Hepatocyte (in vitro differentiated cells): ENCODE measurements around the gene SNX5. TPM values are rescaled to one million over a fixed set of nuclear protein-coding genes. Genes with fewer than 3 reads are reported as not detected.
A peak's percentile ranks its signal among the peaks of the same experiment; 100 is the strongest.

Experiments
- DNase-seq: peaks from one replicate; pipeline ENCODE4 v3.0.0-alpha.2; 2016; ENCODE audit warnings: low spot score
- H2AFZ ChIP-seq: fragments of 200-600 bp; sonication (generic); 2 replicates; pipeline ENCODE4 v1.6.0; 2016; ENCODE audit warnings: antibody characterized with exemption, mild to moderate bottlenecking
- H3K27ac ChIP-seq: fragments of 200-600 bp; sonication (generic); 2 replicates; pipeline ENCODE4 v1.5.1; 2016; ENCODE audit warnings: mild to moderate bottlenecking
- H3K27me3 ChIP-seq: fragments of 200-600 bp; sonication (generic); 2 replicates; pipeline ENCODE4 v1.6.1; 2016
- H3K36me3 ChIP-seq: fragments of 200-600 bp; sonication (generic); replicated peaks from 2 replicates; pipeline ENCODE4 v1.5.1; 2016; ENCODE audit warnings: low read depth; ENCODE audit not compliant: insufficient read depth
- H3K4me1 ChIP-seq: fragments of 200-600 bp; sonication (generic); 2 replicates; pipeline ENCODE4 v1.5.1; 2016; ENCODE audit warnings: mild to moderate bottlenecking, moderate library complexity; ENCODE audit not compliant: insufficient read depth
- H3K4me2 ChIP-seq: fragments of 200-600 bp; sonication (generic); 2 replicates; pipeline ENCODE4 v1.6.0; 2016
- H3K4me3 ChIP-seq: fragments of 200-600 bp; sonication (generic); 2 replicates; pipeline ENCODE4 v1.5.1; 2016; ENCODE audit warnings: mild to moderate bottlenecking
- H3K79me2 ChIP-seq: fragments of 200-600 bp; sonication (generic); 2 replicates; pipeline ENCODE4 v1.6.0; 2017; ENCODE audit warnings: mild to moderate bottlenecking
- H3K9me2 ChIP-seq: fragments of 200-600 bp; sonication (generic); replicated peaks from 2 replicates; pipeline ENCODE4 v1.6.0; 2017; ENCODE audit warnings: mild to moderate bottlenecking; ENCODE audit not compliant: insufficient read depth
- H3K9me3 ChIP-seq: fragments of 200-600 bp; sonication (generic); 2 replicates; pipeline ENCODE4 v1.5.1; 2016; ENCODE audit warnings: low read depth, mild to moderate bottlenecking
- H4K20me1 ChIP-seq: fragments of 200-600 bp; sonication (generic); 2 replicates; pipeline ENCODE4 v1.6.0; 2016; ENCODE audit warnings: mild to moderate bottlenecking; ENCODE audit not compliant: insufficient read depth, poor library complexity, severe bottlenecking
- EZH2 ChIP-seq: fragments of 200-600 bp; sonication (generic); IDR thresholded peaks from 2 replicates; pipeline ENCODE4 v1.6.1; 2016; ENCODE audit warnings: antibody characterized with exemption, mild to moderate bottlenecking, borderline replicate concordance
- EZH2phosphoT487 ChIP-seq: fragments of 200-600 bp; sonication (generic); IDR thresholded peaks from one replicate; pipeline ENCODE4 v1.6.1; 2018; ENCODE audit warnings: antibody characterized with exemption, mild to moderate bottlenecking, low read depth, moderate library complexity; ENCODE audit not compliant: unreplicated experiment, severe bottlenecking
- WGBS: methylation state at CpG from one replicate; pipeline ENCODE4 v1.1.6; 2016; ENCODE audit warnings: low lambda C conversion rate; ENCODE audit errors: missing lambda C conversion rate; 5-methylcytosine and 5-hydroxymethylcytosine counted together
- polyA plus RNA-seq: library from polyadenylated mRNA; unstranded; fragments of >200 nt; fragmentation: Nextera tagmentation; extraction: Ambion mirVana; gene quantifications from 2 replicates; pipeline ENCODE4 v1.2.1, GENCODE V29; 2016
- total RNA-seq: library from RNA; depleted of rRNA; stranded (reverse); fragments of >200 nt; gene quantifications from 2 replicates; pipeline ENCODE4 v1.2.3, GENCODE V29; 2014
- TF ChIP-seq, protein P1 (sequence below): fragments of 200-600 bp; sonication (generic); IDR thresholded peaks from 2 replicates; pipeline ENCODE4 v1.5.1; 2016; ENCODE audit warnings: antibody characterized with exemption, mild to moderate bottlenecking; ENCODE audit not compliant: poor library complexity

The SNX5 gene
- total and polyA plus RNA-seq, 2 experiments from 2014 or later, result 74.9 to 190 TPM

DNA sequence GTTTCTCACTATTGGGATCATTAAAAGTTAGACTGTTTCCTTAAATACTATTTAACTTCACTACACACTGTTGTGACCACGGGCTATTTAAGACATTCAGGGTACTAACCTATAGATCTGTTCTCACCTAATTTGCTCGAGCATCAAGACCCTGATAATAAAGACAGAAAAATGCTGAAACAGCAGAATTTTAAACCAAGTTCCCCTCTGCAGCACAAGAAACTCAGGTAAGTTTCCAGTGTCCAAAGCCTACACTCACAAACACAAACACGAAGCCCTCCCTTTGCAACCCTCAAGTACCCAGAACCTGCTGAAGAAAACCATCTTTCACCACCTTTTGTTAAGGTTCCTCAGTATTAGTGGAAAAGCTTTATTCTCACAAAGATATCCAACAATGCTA, 4.0 kb downstream of the SNX5 start:
- H4K20me1 ChIP-seq, result peaks cover 58% of the 10 kb centered on the region

DNA sequence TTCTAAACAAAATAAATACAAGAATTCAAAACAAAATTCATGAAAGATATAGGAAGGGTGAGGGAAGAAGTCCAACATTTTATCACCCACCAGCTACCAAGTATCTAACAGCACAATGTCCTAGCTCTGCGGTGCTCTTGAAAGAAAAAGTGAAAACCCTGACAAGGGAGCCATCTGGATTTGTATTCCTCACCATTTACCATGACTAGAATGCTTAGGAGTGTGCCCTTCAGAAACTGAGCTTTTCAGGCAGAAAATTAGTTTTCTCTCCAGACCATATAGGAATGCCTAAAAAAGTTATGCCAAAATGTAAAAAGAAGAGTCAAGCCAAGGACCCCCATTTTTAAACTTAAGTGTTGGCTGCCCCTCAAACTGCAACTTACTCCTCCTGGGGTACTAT, 4.5 kb downstream of the SNX5 start:
- H3K79me2 ChIP-seq, result peaks cover 92% of the 10 kb centered on the region
- no peak for DNase-seq
- peak overlapping the region; percentile 98 for H3K27ac ChIP-seq
- H3K4me1 ChIP-seq, result peaks cover 59% of the 10 kb centered on the region
- no peaks in the 10 kb centered on the region for H3K9me2 ChIP-seq
- WGBS, result 93% methylated on average over 1 of the region's 1 CpG
- no peak for TF ChIP-seq EZH2
- TF ChIP-seq EZH2phosphoT487, result no peak
- TF ChIP-seq, protein P1, sequence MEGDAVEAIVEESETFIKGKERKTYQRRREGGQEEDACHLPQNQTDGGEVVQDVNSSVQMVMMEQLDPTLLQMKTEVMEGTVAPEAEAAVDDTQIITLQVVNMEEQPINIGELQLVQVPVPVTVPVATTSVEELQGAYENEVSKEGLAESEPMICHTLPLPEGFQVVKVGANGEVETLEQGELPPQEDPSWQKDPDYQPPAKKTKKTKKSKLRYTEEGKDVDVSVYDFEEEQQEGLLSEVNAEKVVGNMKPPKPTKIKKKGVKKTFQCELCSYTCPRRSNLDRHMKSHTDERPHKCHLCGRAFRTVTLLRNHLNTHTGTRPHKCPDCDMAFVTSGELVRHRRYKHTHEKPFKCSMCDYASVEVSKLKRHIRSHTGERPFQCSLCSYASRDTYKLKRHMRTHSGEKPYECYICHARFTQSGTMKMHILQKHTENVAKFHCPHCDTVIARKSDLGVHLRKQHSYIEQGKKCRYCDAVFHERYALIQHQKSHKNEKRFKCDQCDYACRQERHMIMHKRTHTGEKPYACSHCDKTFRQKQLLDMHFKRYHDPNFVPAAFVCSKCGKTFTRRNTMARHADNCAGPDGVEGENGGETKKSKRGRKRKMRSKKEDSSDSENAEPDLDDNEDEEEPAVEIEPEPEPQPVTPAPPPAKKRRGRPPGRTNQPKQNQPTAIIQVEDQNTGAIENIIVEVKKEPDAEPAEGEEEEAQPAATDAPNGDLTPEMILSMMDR, result no peak
- peaks cover 63% of the 10 kb centered on the region for H4K20me1 ChIP-seq
- H2AFZ ChIP-seq, result no peak overlapping the region
- no peaks in the 10 kb centered on the region for H3K9me3 ChIP-seq
- H3K4me3 ChIP-seq, result no peak overlapping the region
- no peaks in the 10 kb centered on the region for H3K27me3 ChIP-seq
- peak overlapping the region; percentile 84 for H3K4me2 ChIP-seq
- H3K36me3 ChIP-seq, result no peaks in the 10 kb centered on the region

More for the DNA sequence above, 4.0 kb downstream of the SNX5 start:
- Histone ChIP-seq H3K4me2 (peak overlapping the region; percentile 84), H3K27ac (peak overlapping the region; percentile 98), H3K9me2 (no peaks in the 10 kb centered on the region), H3K9me3 (no peaks in the 10 kb centered on the region), H3K27me3 (no peaks in the 10 kb centered on the region), H3K4me3 (peak overlapping the region; percentile 14), H3K79me2 (peaks cover 89% of the 10 kb centered on the region), H2AFZ (no peak overlapping the region), H3K4me1 (peaks cover 53% of the 10 kb centered on the region), H3K36me3 (no peaks in the 10 kb centered on the region)
- 46% methylated on average over 3 of the region's 3 CpGs for WGBS
- DNase-seq, result no peak
- TF ChIP-seq EZH2 (no peak), EZH2phosphoT487 (no peak)
- TF ChIP-seq, protein P1, result no peak

DNA sequence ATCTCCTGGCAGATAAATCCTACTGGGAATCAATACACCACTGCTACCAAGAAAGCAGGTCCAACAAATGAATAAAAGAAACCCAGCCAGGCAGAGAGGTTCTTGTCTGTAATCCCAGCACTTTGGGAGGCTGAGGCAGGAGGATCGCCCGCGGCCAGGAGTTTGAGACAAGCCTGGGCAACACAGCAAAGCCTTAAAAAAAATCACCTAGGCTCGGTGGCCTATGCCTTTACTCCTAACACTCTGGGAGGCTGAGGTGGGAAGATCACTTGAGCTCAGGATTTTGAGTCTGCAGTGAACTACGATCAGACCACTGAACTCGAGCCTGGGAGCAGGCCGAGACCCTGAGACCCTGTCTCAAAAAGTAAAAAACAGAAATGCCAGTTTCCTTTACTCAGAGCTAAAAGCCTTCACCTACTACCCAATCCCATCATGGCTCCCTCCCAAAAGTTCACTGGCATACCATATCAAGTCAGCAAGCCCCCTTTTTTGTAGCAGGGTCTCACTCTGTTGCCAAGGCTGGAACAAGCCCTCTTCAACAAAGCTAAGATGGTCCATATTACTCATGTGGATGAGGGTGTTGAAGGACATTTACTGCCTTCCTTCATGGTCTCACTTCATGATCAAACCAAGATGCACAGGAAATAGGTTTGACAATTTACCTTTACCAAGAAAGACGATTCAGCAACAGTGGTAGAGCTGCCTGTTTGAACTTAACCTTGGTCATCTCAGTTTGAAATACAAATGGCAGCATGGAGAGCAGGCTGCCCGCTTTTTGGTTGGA, 5.3 kb downstream of the SNX5 start:
- Histone ChIP-seq H4K20me1 (peaks cover 70% of the 10 kb centered on the region), H3K9me2 (no peaks in the 10 kb centered on the region), H3K79me2 (peaks cover 98% of the 10 kb centered on the region), H3K4me3 (no peak overlapping the region), H2AFZ (no peak overlapping the region), H3K4me1 (peaks cover 65% of the 10 kb centered on the region), H3K27me3 (no peaks in the 10 kb centered on the region), H3K4me2 (peak overlapping the region; percentile 84), H3K9me3 (no peaks in the 10 kb centered on the region), H3K27ac (peak overlapping the region; percentile 98), H3K36me3 (no peaks in the 10 kb centered on the region)
- WGBS, result 71% methylated on average over 9 of the region's 9 CpGs
- DNase-seq, result no peak
- TF ChIP-seq EZH2phosphoT487, result no peak
- no peak for TF ChIP-seq EZH2
- TF ChIP-seq, protein P1, result no peak
